ENCODE results near the gene PRAMEF13.
"Not testable (repeated sequence)": the region's sequence is repeated elsewhere in the genome, so short reads cannot be mapped to it uniquely, and the experiment has no call there.

- TF ChIP-seq, protein P1, sequence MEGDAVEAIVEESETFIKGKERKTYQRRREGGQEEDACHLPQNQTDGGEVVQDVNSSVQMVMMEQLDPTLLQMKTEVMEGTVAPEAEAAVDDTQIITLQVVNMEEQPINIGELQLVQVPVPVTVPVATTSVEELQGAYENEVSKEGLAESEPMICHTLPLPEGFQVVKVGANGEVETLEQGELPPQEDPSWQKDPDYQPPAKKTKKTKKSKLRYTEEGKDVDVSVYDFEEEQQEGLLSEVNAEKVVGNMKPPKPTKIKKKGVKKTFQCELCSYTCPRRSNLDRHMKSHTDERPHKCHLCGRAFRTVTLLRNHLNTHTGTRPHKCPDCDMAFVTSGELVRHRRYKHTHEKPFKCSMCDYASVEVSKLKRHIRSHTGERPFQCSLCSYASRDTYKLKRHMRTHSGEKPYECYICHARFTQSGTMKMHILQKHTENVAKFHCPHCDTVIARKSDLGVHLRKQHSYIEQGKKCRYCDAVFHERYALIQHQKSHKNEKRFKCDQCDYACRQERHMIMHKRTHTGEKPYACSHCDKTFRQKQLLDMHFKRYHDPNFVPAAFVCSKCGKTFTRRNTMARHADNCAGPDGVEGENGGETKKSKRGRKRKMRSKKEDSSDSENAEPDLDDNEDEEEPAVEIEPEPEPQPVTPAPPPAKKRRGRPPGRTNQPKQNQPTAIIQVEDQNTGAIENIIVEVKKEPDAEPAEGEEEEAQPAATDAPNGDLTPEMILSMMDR (IDR thresholded peaks at IDR 0.05; ENCODE audit: low read depth, low read length, poor library complexity, severe bottlenecking), result not testable (repeated sequence)
- not testable (repeated sequence) for TF ChIP-seq EZH2phosphoT487 (IDR thresholded peaks at IDR 0.05; ENCODE audit: borderline replicate concordance, low read length)
Measured at GRCh38 chr1:13239633-13240032, 38.4 kb upstream of the PRAMEF13 start.

Data from DOHH2 (cell line).